GM23338 (cell line): ENCODE results near the gene CEP192. TPM values are rescaled to one million over a fixed set of nuclear protein-coding genes. Genes with fewer than 3 reads are reported as not detected.

ENCODE experiments used
- CREB1 ChIP-seq: fragments of 250-450 bp; sonication (Bioruptor Pico); IDR thresholded peaks from 2 replicates; pipeline ENCODE4 v1.5.0; 2020; ENCODE audit warnings: low read depth, mild to moderate bottlenecking, moderate library complexity
- ETS1 ChIP-seq: IDR thresholded peaks from 2 replicates; pipeline ENCODE4 v1.6.1; 2016; ENCODE audit warnings: antibody characterized with exemption
- EZH2 ChIP-seq: fragments of 200-600 bp; sonication (generic); IDR thresholded peaks from one replicate; pipeline ENCODE4 v1.8.0; 2017; ENCODE audit warnings: antibody characterized with exemption, mild to moderate bottlenecking, low read depth; ENCODE audit not compliant: unreplicated experiment
- JUNB ChIP-seq: IDR thresholded peaks from one replicate; pipeline ENCODE4 v1.6.1; 2016; ENCODE audit warnings: antibody characterized with exemption; ENCODE audit not compliant: unreplicated experiment
- NANOG ChIP-seq: IDR thresholded peaks from 2 replicates; pipeline ENCODE4 v1.6.1; 2016; ENCODE audit warnings: antibody characterized with exemption, borderline replicate concordance
- REST ChIP-seq: IDR thresholded peaks from one replicate; pipeline ENCODE4 v1.6.1; 2018; ENCODE audit warnings: antibody characterized with exemption; ENCODE audit not compliant: unreplicated experiment
- STAT1 ChIP-seq: IDR thresholded peaks from one replicate; pipeline ENCODE4 v1.6.1; 2016; ENCODE audit warnings: antibody characterized with exemption; ENCODE audit not compliant: unreplicated experiment
- polyA plus RNA-seq: library from polyadenylated mRNA; unstranded; fragments of >200 nt; fragmentation: Nextera tagmentation; extraction: Ambion mirVana; gene quantifications from 2 replicates; pipeline ENCODE4 v1.2.1, GENCODE V29; 2016
- total RNA-seq: library from RNA; depleted of rRNA; stranded (reverse); fragments of >200 nt; shearing (Covaris generic); gene quantifications from 2 replicates; pipeline ENCODE4 v1.2.3, GENCODE V29; 2014
- TF ChIP-seq, protein P1 (sequence below): fragments of 250-450 bp; sonication (Bioruptor Pico); IDR thresholded peaks from 2 replicates; pipeline ENCODE4 v1.5.0; 2020; ENCODE audit warnings: mild to moderate bottlenecking, moderate library complexity

The CEP192 gene
- total and polyA plus RNA-seq, 2 experiments from 2014 or later, result 15.2 to 30.6 TPM

DNA sequence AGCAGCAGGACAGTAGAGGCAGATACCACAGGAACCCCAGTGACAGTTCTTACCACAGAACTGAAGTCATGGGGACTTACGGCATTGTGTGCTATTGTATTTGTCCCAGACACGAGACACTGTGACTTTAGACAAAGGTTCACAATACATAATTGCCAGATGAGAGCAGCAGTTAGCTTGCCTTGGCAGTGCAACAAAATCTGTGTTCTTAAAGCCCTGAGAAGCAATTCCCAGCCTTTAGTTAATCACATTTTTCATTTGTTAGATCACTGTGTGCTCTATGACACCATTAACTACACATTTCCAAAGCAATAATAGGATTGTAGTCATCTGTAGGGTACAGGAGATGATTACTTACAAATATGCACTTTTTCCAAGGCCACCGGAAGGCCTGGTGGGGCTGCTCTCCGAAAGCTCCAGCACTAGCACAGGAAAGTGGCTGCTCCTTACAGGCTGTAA is 129.8 kb downstream of the CEP192 start (continued):
- TF ChIP-seq, protein P1, sequence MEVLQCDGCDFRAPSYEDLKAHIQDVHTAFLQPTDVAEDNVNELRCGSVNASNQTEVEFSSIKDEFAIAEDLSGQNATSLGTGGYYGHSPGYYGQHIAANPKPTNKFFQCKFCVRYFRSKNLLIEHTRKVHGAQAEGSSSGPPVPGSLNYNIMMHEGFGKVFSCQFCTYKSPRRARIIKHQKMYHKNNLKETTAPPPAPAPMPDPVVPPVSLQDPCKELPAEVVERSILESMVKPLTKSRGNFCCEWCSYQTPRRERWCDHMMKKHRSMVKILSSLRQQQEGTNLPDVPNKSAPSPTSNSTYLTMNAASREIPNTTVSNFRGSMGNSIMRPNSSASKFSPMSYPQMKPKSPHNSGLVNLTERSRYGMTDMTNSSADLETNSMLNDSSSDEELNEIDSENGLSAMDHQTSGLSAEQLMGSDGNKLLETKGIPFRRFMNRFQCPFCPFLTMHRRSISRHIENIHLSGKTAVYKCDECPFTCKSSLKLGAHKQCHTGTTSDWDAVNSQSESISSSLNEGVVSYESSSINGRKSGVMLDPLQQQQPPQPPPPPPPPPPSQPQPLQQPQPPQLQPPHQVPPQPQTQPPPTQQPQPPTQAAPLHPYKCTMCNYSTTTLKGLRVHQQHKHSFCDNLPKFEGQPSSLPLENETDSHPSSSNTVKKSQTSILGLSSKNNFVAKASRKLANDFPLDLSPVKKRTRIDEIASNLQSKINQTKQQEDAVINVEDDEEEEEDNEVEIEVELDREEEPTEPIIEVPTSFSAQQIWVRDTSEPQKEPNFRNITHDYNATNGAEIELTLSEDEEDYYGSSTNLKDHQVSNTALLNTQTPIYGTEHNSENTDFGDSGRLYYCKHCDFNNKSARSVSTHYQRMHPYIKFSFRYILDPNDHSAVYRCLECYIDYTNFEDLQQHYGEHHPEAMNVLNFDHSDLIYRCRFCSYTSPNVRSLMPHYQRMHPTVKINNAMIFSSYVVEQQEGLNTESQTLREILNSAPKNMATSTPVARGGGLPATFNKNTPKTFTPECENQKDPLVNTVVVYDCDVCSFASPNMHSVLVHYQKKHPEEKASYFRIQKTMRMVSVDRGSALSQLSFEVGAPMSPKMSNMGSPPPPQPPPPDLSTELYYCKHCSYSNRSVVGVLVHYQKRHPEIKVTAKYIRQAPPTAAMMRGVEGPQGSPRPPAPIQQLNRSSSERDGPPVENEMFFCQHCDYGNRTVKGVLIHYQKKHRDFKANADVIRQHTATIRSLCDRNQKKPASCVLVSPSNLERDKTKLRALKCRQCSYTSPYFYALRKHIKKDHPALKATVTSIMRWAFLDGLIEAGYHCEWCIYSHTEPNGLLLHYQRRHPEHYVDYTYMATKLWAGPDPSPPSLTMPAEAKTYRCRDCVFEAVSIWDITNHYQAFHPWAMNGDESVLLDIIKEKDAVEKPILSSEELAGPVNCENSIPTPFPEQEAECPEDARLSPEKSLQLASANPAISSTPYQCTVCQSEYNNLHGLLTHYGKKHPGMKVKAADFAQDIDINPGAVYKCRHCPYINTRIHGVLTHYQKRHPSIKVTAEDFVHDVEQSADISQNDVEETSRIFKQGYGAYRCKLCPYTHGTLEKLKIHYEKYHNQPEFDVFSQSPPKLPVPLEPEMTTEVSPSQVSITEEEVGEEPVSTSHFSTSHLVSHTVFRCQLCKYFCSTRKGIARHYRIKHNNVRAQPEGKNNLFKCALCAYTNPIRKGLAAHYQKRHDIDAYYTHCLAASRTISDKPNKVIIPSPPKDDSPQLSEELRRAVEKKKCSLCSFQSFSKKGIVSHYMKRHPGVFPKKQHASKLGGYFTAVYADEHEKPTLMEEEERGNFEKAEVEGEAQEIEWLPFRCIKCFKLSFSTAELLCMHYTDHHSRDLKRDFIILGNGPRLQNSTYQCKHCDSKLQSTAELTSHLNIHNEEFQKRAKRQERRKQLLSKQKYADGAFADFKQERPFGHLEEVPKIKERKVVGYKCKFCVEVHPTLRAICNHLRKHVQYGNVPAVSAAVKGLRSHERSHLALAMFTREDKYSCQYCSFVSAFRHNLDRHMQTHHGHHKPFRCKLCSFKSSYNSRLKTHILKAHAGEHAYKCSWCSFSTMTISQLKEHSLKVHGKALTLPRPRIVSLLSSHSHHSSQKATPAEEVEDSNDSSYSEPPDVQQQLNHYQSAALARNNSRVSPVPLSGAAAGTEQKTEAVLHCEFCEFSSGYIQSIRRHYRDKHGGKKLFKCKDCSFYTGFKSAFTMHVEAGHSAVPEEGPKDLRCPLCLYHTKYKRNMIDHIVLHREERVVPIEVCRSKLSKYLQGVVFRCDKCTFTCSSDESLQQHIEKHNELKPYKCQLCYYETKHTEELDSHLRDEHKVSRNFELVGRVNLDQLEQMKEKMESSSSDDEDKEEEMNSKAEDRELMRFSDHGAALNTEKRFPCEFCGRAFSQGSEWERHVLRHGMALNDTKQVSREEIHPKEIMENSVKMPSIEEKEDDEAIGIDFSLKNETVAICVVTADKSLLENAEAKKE, result no peak
- TF ChIP-seq JUNB, result no peak
- no peak for TF ChIP-seq CREB1
- TF ChIP-seq NANOG, result no peak
- no peak for TF ChIP-seq STAT1
- TF ChIP-seq ETS1, result no peak
- TF ChIP-seq EZH2, result no peak
- no peak for TF ChIP-seq REST
